Limb (tissue), 2 donors: ENCODE data around the gene KLHL22.

Source experiments
- DNase-seq, 2 donors: peaks; one replicate each; pipeline ENCODE4 v3.0.0-alpha.2; 2016; ENCODE audit errors: extremely low spot score in 2 of 2

KLHL22 gene

GRCh38 chr22:20446383-20446970, 49.1 kb downstream of the KLHL22 start:
- no peak for DNase-seq

- no peak for DNase-seq
Measured at GRCh38 chr22:20444325-20444724, 51.3 kb downstream of the KLHL22 start.

GRCh38 chr22:20442485-20443284, 52.9 kb downstream of the KLHL22 start:
- DNase-seq = no peak

GRCh38 chr22:20441631-20442484, 53.7 kb downstream of the KLHL22 start:
- DNase-seq = no peak

- DNase-seq = no peak
Measured at GRCh38 chr22:20440637-20441591, 54.7 kb downstream of the KLHL22 start.

- no peak for DNase-seq
Measured at GRCh38 chr22:20439928-20440575, 55.5 kb downstream of the KLHL22 start.

GRCh38 chr22:20439556-20439927, 56.1 kb downstream of the KLHL22 start:
- no peak for DNase-seq

- no peak for DNase-seq
Measured at GRCh38 chr22:20438678-20439492, 56.7 kb downstream of the KLHL22 start.

GRCh38 chr22:20438427-20438677, 57.2 kb downstream of the KLHL22 start:
- no peak for DNase-seq

- DNase-seq = peak; percentile 88 to 90
Measured at GRCh38 chr22:20437613-20438426, 57.8 kb downstream of the KLHL22 start, which contains the start of gene SCARF2. Gene SCARF2 (minus strand): TSS chr22:20437825. CDS start chr22:20437754, 71 bp downstream.

GRCh38 chr22:20436768-20437612, 58.6 kb downstream of the KLHL22 start:
- peak in 1 of 2 donors; percentile 57 for DNase-seq

- DNase-seq = peak in 1 of 2 donors; percentile 81
Measured at GRCh38 chr22:20436307-20436767, 59.3 kb downstream of the KLHL22 start.

GRCh38 chr22:20435436-20436306, 59.9 kb downstream of the KLHL22 start:
- no peak for DNase-seq

GRCh38 chr22:20434773-20435172, 60.8 kb downstream of the KLHL22 start:
- DNase-seq = no peak

- DNase-seq = no peak
Measured at GRCh38 chr22:20434264-20434751, 61.3 kb downstream of the KLHL22 start.

- DNase-seq = no peak
Measured at GRCh38 chr22:20433686-20434241, 61.8 kb downstream of the KLHL22 start.
